ENCODE measurements around the gene SLC12A7. TPM values are rescaled to one million over a fixed set of nuclear protein-coding genes. Genes with fewer than 3 reads are reported as not detected.

The SLC12A7 gene
- total RNA-seq, 1 donor from 2014 or later: 49.5 TPM

- H3K9me3 ChIP-seq: no peaks in the 10 kb centered on the region
- peak overlapping the region; percentile 96 for H3K4me3 ChIP-seq
- H3K4me1 ChIP-seq: peaks cover 53% of the 10 kb centered on the region
- H3K27ac ChIP-seq: peak overlapping the region; percentile 90
- intact Hi-C loops (cut with DNase I): no loop called here
- no peak for ATAC-seq
- no peak for DNase-seq
- no peaks in the 10 kb centered on the region for H3K27me3 ChIP-seq (ENCODE audit: low read depth)
- TF ChIP-seq CTCF (IDR thresholded peaks at IDR 0.05): no peak
- no peaks in the 10 kb centered on the region for H3K36me3 ChIP-seq
Observed at GRCh38 chr5:1109542-1110306, 2.1 kb downstream of the SLC12A7 start.

- no peak for TF ChIP-seq CTCF (IDR thresholded peaks at IDR 0.05)
- peak overlapping the region; percentile 23 for H3K4me3 ChIP-seq
- DNase-seq (no peak), ATAC-seq (no peak)
- intact Hi-C loops (cut with DNase I): no loop called here
- no peaks in the 10 kb centered on the region for H3K9me3 ChIP-seq
- H3K36me3 ChIP-seq: no peaks in the 10 kb centered on the region
- H3K27ac ChIP-seq: peak overlapping the region; percentile 28
- peaks cover 62% of the 10 kb centered on the region for H3K4me1 ChIP-seq
- H3K27me3 ChIP-seq (ENCODE audit: low read depth): no peaks in the 10 kb centered on the region
Observed at GRCh38 chr5:1108865-1109174, 3.0 kb downstream of the SLC12A7 start.

GRCh38 chr5:1108023-1108864 is 3.6 kb downstream of the SLC12A7 start:
- Histone ChIP-seq H3K4me3 (peak overlapping the region; percentile 23), H3K36me3 (no peaks in the 10 kb centered on the region), H3K27ac (peak overlapping the region; percentile 28), H3K27me3 (ENCODE audit: low read depth) (no peaks in the 10 kb centered on the region), H3K9me3 (no peaks in the 10 kb centered on the region), H3K4me1 (peaks cover 67% of the 10 kb centered on the region)
- TF ChIP-seq CTCF (IDR thresholded peaks at IDR 0.05): no peak
- intact Hi-C loops (cut with DNase I): no loop called here
- ATAC-seq (no peak), DNase-seq (no peak)

- Histone ChIP-seq H3K4me1 (peaks cover 76% of the 10 kb centered on the region), H3K36me3 (no peaks in the 10 kb centered on the region), H3K27ac (no peak overlapping the region), H3K9me3 (no peaks in the 10 kb centered on the region), H3K4me3 (no peak overlapping the region), H3K27me3 (ENCODE audit: low read depth) (no peaks in the 10 kb centered on the region)
- intact Hi-C loops (cut with DNase I): no loop called here
- ATAC-seq (no peak), DNase-seq (no peak)
- TF ChIP-seq CTCF (IDR thresholded peaks at IDR 0.05): no peak
Observed at GRCh38 chr5:1107167-1108022, 4.5 kb downstream of the SLC12A7 start.

GRCh38 chr5:1106385-1107166 is 5.3 kb downstream of the SLC12A7 start:
- H3K36me3 ChIP-seq: no peaks in the 10 kb centered on the region
- DNase-seq (no peak), ATAC-seq (no peak)
- peaks cover 84% of the 10 kb centered on the region for H3K4me1 ChIP-seq
- H3K9me3 ChIP-seq: no peaks in the 10 kb centered on the region
- TF ChIP-seq CTCF (IDR thresholded peaks at IDR 0.05): no peak
- no peak overlapping the region for H3K27ac ChIP-seq
- H3K4me3 ChIP-seq: no peak overlapping the region
- H3K27me3 ChIP-seq (ENCODE audit: low read depth): no peaks in the 10 kb centered on the region
- intact Hi-C loops (cut with DNase I): no loop called here
